ENCODE measurements around the gene KLHL29.

The KLHL29 gene

GRCh38 chr2:23414106-23414505 lies 29.1 kb downstream of the KLHL29 start:
- in situ Hi-C loops (cut with MboI; ENCODE audit: low sequenced_read_pairs) = no loop called here
- no peaks in the 10 kb centered on the region for H3K9me3 ChIP-seq
- DNase-seq (ENCODE audit: low spot score in 2 of 2) = no peak
- no peaks in the 10 kb centered on the region for H3K27me3 ChIP-seq (ENCODE audit: low read depth)
- H3K4me1 ChIP-seq = no peaks in the 10 kb centered on the region
- H3K4me3 ChIP-seq = no peak overlapping the region
- no peaks in the 10 kb centered on the region for H3K36me3 ChIP-seq (replicated peaks)

- Histone ChIP-seq H3K4me1 (no peaks in the 10 kb centered on the region), H3K4me3 (no peak overlapping the region), H3K36me3 (replicated peaks) (no peaks in the 10 kb centered on the region), H3K27me3 (ENCODE audit: low read depth) (no peaks in the 10 kb centered on the region), H3K9me3 (no peaks in the 10 kb centered on the region)
- in situ Hi-C loops (cut with MboI; ENCODE audit: low sequenced_read_pairs) = no loop called here
- DNase-seq (ENCODE audit: low spot score in 2 of 2) = peak in 1 of 2 experiments; percentile 7
Measured at GRCh38 chr2:23414871-23415270, 29.9 kb downstream of the KLHL29 start.

- H3K36me3 ChIP-seq (replicated peaks) = no peaks in the 10 kb centered on the region
- H3K27me3 ChIP-seq (ENCODE audit: low read depth) = no peaks in the 10 kb centered on the region
- no peaks in the 10 kb centered on the region for H3K4me1 ChIP-seq
- H3K4me3 ChIP-seq = no peak overlapping the region
- no peaks in the 10 kb centered on the region for H3K9me3 ChIP-seq
- in situ Hi-C loops (cut with MboI; ENCODE audit: low sequenced_read_pairs) = no loop called here
- no peak for DNase-seq (ENCODE audit: low spot score in 2 of 2)
Measured at GRCh38 chr2:23417310-23417709, 32.3 kb downstream of the KLHL29 start.

GRCh38 chr2:23418056-23418455 lies 33.1 kb downstream of the KLHL29 start:
- H3K4me1 ChIP-seq = no peaks in the 10 kb centered on the region
- H3K4me3 ChIP-seq = no peak overlapping the region
- DNase-seq (ENCODE audit: low spot score in 2 of 2) = no peak
- no peaks in the 10 kb centered on the region for H3K27me3 ChIP-seq (ENCODE audit: low read depth)
- H3K9me3 ChIP-seq = no peaks in the 10 kb centered on the region
- H3K36me3 ChIP-seq (replicated peaks) = no peaks in the 10 kb centered on the region
- in situ Hi-C loops (cut with MboI; ENCODE audit: low sequenced_read_pairs) = no loop called here

- in situ Hi-C loops (cut with MboI; ENCODE audit: low sequenced_read_pairs) = no loop called here
Measured at GRCh38 chr2:23418461-23418911, 33.5 kb downstream of the KLHL29 start.

GRCh38 chr2:23419171-23420090 lies 34.5 kb downstream of the KLHL29 start:
- Histone ChIP-seq H3K4me3 (no peak overlapping the region), H3K9me3 (no peaks in the 10 kb centered on the region), H3K36me3 (replicated peaks) (no peaks in the 10 kb centered on the region), H3K27me3 (ENCODE audit: low read depth) (no peaks in the 10 kb centered on the region; the same call in 1 of the 2 replicates), H3K4me1 (no peaks in the 10 kb centered on the region)
- DNase-seq (ENCODE audit: low spot score in 2 of 2) = peak in 1 of 2 experiments; percentile 8
- in situ Hi-C loops (cut with MboI; ENCODE audit: low sequenced_read_pairs) = no loop called here

More at GRCh38 chr2:23418461-23418911, 33.5 kb downstream of the KLHL29 start:
- H3K36me3 ChIP-seq (replicated peaks) = no peaks in the 10 kb centered on the region
- H3K4me1 ChIP-seq = no peaks in the 10 kb centered on the region
- H3K27me3 ChIP-seq (ENCODE audit: low read depth) = no peaks in the 10 kb centered on the region
- no peak overlapping the region for H3K4me3 ChIP-seq
- DNase-seq (ENCODE audit: low spot score in 2 of 2) = no peak
- H3K9me3 ChIP-seq = no peaks in the 10 kb centered on the region

- in situ Hi-C loops (cut with MboI; ENCODE audit: low sequenced_read_pairs) = no loop called here
- H3K36me3 ChIP-seq (replicated peaks) = no peaks in the 10 kb centered on the region
- H3K4me1 ChIP-seq = no peaks in the 10 kb centered on the region
Measured at GRCh38 chr2:23420091-23420839, 35.3 kb downstream of the KLHL29 start.

GRCh38 chr2:23420840-23421476 lies 36.0 kb downstream of the KLHL29 start:
- H3K36me3 ChIP-seq (replicated peaks) = no peaks in the 10 kb centered on the region
- H3K4me3 ChIP-seq = no peak overlapping the region
- no peaks in the 10 kb centered on the region for H3K4me1 ChIP-seq
- H3K9me3 ChIP-seq = no peaks in the 10 kb centered on the region
- H3K27me3 ChIP-seq (ENCODE audit: low read depth) = no peaks in the 10 kb centered on the region; the same call in 1 of the 2 replicates
- in situ Hi-C loops (cut with MboI; ENCODE audit: low sequenced_read_pairs) = no loop called here
- DNase-seq (ENCODE audit: low spot score in 2 of 2) = peak in 1 of 2 experiments; percentile 6

More at GRCh38 chr2:23420091-23420839, 35.3 kb downstream of the KLHL29 start:
- no peaks in the 10 kb centered on the region; the same call in 1 of the 2 replicates for H3K27me3 ChIP-seq (ENCODE audit: low read depth)
- no peaks in the 10 kb centered on the region for H3K9me3 ChIP-seq
- H3K4me3 ChIP-seq = no peak overlapping the region
- DNase-seq (ENCODE audit: low spot score in 2 of 2) = peak in 1 of 2 experiments; percentile 1

GRCh38 chr2:23422089-23423061 lies 37.4 kb downstream of the KLHL29 start:
- in situ Hi-C loops (cut with MboI; ENCODE audit: low sequenced_read_pairs) = no loop called here
- Histone ChIP-seq H3K4me1 (no peaks in the 10 kb centered on the region), H3K27me3 (ENCODE audit: low read depth) (no peaks in the 10 kb centered on the region; the same call in 1 of the 2 replicates), H3K4me3 (no peak overlapping the region), H3K36me3 (replicated peaks) (no peaks in the 10 kb centered on the region), H3K9me3 (no peaks in the 10 kb centered on the region)
- DNase-seq (ENCODE audit: low spot score in 2 of 2) = peak in 1 of 2 experiments; percentile 14

GRCh38 chr2:23423062-23423872 lies 38.3 kb downstream of the KLHL29 start:
- no peaks in the 10 kb centered on the region for H3K4me1 ChIP-seq

GRCh38 chr2:23423873-23424680 lies 39.1 kb downstream of the KLHL29 start:
- in situ Hi-C loops (cut with MboI; ENCODE audit: low sequenced_read_pairs) = no loop called here
- Histone ChIP-seq H3K4me1 (no peaks in the 10 kb centered on the region), H3K4me3 (no peak overlapping the region), H3K9me3 (no peaks in the 10 kb centered on the region), H3K36me3 (replicated peaks) (no peaks in the 10 kb centered on the region), H3K27me3 (ENCODE audit: low read depth) (no peaks in the 10 kb centered on the region; the same call in 1 of the 2 replicates)
- peak in 1 of 2 experiments; percentile 5 for DNase-seq (ENCODE audit: low spot score in 2 of 2)

More at GRCh38 chr2:23423062-23423872, 38.3 kb downstream of the KLHL29 start:
- in situ Hi-C loops (cut with MboI; ENCODE audit: low sequenced_read_pairs) = no loop called here
- Histone ChIP-seq H3K9me3 (no peaks in the 10 kb centered on the region), H3K27me3 (ENCODE audit: low read depth) (no peaks in the 10 kb centered on the region; the same call in 1 of the 2 replicates), H3K36me3 (replicated peaks) (no peaks in the 10 kb centered on the region), H3K4me3 (no peak overlapping the region)
- DNase-seq (ENCODE audit: low spot score in 2 of 2) = peak in 1 of 2 experiments; percentile 2
